ENCODE measurements around the gene AMER3. TPM values are rescaled to one million over a fixed set of nuclear protein-coding genes. Genes with fewer than 3 reads are reported as not detected.

Gene AMER3
- polyA plus RNA-seq, 2 donors, result not detected

DNA sequence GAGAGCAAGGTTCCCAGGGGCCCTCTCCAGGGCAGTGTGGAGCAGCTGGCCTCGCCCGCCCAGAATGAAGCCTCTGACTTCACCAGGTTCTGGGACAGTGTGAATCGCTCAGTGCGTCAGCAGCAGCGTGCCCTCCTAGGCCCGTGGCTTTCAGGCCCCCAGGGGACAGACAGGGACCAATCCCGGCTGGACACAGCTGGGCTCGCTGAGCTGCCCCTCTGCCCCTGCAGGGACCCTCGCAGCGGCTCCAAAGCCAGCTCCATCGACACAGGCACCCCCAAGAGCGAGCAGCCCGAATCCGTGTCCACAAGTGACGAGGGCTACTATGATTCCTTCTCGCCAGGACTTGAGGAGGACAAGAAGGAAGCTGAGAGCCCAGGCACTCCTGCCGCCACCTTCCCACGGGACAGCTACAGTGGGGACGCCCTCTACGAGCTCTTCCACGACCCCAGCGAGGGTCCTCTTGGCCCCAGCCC, 7.6 kb downstream of the AMER3 start:
- no peaks in the 10 kb centered on the region for H3K36me3 ChIP-seq (ENCODE audit: control insufficient read depth in 2 of 2, insufficient read depth in 2 of 2, low read length in 1 of 2)
- WGBS, 2 donors, result 82 to 88% methylated on average over 22 of the region's 22 CpGs
- H3K27ac ChIP-seq (ENCODE audit: low read depth in 2 of 2, low read length in 1 of 2), result no peak overlapping the region
- H3K4me3 ChIP-seq (ENCODE audit: low read depth in 1 of 2, low read length in 2 of 2), result no peak overlapping the region
- H3K9me3 ChIP-seq (ENCODE audit: control insufficient read depth in 2 of 2, insufficient read depth in 1 of 2, low read depth in 1 of 2, low read length in 1 of 2), result no peaks in the 10 kb centered on the region
- no peaks in the 10 kb centered on the region for H3K27me3 ChIP-seq (ENCODE audit: control insufficient read depth in 1 of 2, insufficient read depth in 2 of 2, low read length in 2 of 2)
- H3K4me1 ChIP-seq (ENCODE audit: control insufficient read depth in 2 of 2, insufficient read depth in 2 of 2, low read length in 1 of 2), result no peaks in the 10 kb centered on the region

DNA sequence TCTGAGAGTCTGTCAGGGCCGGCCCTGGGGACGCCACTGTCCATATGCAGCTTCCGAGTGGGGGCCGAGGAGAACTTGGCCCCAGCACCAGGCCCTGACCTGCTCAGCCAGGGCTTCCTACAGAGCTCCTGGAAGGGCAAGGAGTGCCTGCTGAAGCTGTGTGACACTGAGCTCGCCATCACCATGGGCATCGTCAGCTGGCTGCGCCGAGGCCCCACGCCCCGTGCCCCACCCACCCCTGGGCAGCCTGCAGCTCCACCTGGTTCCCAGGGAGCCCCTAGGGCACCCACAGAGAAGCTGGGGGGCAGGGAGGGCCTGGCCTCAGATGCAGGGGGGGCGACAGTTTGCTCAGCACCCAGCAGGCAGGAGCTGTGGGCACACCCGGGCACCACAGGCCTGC, 8.1 kb downstream of the AMER3 start:
- H3K4me3 ChIP-seq (ENCODE audit: low read depth in 1 of 2, low read length in 2 of 2), result no peak overlapping the region
- H3K27me3 ChIP-seq (ENCODE audit: control insufficient read depth in 1 of 2, insufficient read depth in 2 of 2, low read length in 2 of 2), result no peaks in the 10 kb centered on the region
- 82 to 91% methylated on average over 12 of the region's 12 CpGs for WGBS, 2 donors
- H3K4me1 ChIP-seq (ENCODE audit: control insufficient read depth in 2 of 2, insufficient read depth in 2 of 2, low read length in 1 of 2), result no peaks in the 10 kb centered on the region
- H3K9me3 ChIP-seq (ENCODE audit: control insufficient read depth in 2 of 2, insufficient read depth in 1 of 2, low read depth in 1 of 2, low read length in 1 of 2), result no peaks in the 10 kb centered on the region
- no peaks in the 10 kb centered on the region for H3K36me3 ChIP-seq (ENCODE audit: control insufficient read depth in 2 of 2, insufficient read depth in 2 of 2, low read length in 1 of 2)
- no peak overlapping the region for H3K27ac ChIP-seq (ENCODE audit: low read depth in 2 of 2, low read length in 1 of 2)

DNA sequence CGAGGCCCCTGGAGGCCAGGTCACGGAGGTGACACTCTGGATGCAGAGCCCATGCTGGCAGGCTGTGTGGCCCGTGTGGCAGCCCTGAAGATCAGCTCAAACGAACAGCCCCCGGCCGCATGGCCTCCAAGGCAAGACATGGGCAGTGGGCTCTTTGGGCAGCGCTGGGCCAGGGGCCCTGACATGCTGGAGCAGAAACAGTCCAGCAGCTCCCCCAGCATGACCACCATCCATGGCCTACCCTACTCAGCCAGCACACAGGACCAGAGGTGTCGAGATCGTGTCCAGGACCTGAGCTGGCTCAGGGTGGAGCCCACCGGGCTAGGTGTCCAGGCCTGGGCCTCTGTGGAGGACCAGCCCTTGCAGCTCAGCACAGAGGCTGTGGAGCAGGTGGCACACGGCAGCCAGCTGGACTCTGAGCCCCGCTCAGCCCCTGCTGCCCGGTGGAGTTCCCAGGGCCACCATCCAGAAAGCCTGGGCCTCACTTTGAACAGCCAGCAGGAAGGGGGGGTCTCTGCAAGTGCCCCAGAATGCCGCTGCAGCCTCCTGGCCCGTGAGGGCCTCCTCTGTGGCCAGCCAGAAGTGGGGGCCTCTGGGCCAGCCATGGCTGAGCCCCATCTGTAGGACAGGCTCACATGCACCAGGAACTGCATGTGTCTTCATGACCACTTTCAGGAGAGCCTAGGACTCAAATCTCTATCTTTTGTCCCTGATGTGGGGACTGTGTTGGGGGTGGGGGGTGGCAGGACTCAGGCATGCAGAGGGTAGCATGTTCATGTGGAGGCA, 8.9 kb downstream of the AMER3 start:
- Histone ChIP-seq H3K36me3 (ENCODE audit: control insufficient read depth in 2 of 2, insufficient read depth in 2 of 2, low read length in 1 of 2) (no peaks in the 10 kb centered on the region), H3K4me1 (ENCODE audit: control insufficient read depth in 2 of 2, insufficient read depth in 2 of 2, low read length in 1 of 2) (no peaks in the 10 kb centered on the region), H3K4me3 (ENCODE audit: low read depth in 1 of 2, low read length in 2 of 2) (no peak overlapping the region), H3K27ac (ENCODE audit: low read depth in 2 of 2, low read length in 1 of 2) (no peak overlapping the region), H3K27me3 (ENCODE audit: control insufficient read depth in 1 of 2, insufficient read depth in 2 of 2, low read length in 2 of 2) (no peaks in the 10 kb centered on the region), H3K9me3 (ENCODE audit: control insufficient read depth in 2 of 2, insufficient read depth in 1 of 2, low read depth in 1 of 2, low read length in 1 of 2) (no peaks in the 10 kb centered on the region)
- WGBS, 2 donors, result 82 to 83% methylated on average over 15 of the region's 15 CpGs

DNA sequence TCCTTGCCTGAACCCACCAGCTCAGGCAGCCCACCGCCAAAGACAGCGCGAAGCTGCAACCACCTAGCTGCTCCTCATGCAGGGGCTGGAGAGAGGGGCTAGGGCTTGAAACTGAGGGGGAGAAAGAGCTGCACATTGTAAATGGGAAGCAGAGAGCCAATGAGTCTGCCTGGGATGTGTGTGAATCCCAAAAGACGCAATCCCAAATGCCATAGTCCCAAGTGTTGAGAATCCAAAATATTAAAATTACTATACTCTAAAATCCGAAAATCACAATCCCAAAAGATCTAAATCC, 9.4 kb downstream of the AMER3 start:
- Histone ChIP-seq H3K27ac (ENCODE audit: low read depth in 2 of 2, low read length in 1 of 2) (no peak overlapping the region), H3K36me3 (ENCODE audit: control insufficient read depth in 2 of 2, insufficient read depth in 2 of 2, low read length in 1 of 2) (no peaks in the 10 kb centered on the region), H3K27me3 (ENCODE audit: control insufficient read depth in 1 of 2, insufficient read depth in 2 of 2, low read length in 2 of 2) (no peaks in the 10 kb centered on the region), H3K4me3 (ENCODE audit: low read depth in 1 of 2, low read length in 2 of 2) (no peak overlapping the region), H3K4me1 (ENCODE audit: control insufficient read depth in 2 of 2, insufficient read depth in 2 of 2, low read length in 1 of 2) (no peaks in the 10 kb centered on the region), H3K9me3 (ENCODE audit: control insufficient read depth in 2 of 2, insufficient read depth in 1 of 2, low read depth in 1 of 2, low read length in 1 of 2) (no peaks in the 10 kb centered on the region)
- 89 to 90% methylated on average over 5 of the region's 5 CpGs for WGBS, 2 donors

DNA sequence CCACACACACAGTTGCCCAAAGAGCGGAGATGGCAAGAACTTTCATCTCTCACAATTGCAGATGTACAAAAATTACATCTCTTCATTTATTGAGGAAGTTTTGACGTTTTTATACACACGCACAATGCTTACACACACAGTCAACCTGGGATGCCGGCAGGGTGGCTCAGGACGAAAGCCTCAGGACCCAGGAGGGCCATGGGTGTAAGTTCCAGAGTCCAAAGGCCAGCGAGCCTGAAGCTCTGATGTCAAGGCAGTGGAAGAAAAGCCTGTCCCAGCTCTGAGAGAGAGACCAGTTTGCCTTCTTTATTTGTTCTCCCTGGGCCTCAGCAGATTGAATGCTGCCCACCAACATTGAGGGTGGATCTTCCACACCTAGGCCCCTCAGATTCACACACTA, 10.1 kb downstream of the AMER3 start:
- Histone ChIP-seq H3K36me3 (ENCODE audit: control insufficient read depth in 2 of 2, insufficient read depth in 2 of 2, low read length in 1 of 2) (no peaks in the 10 kb centered on the region), H3K4me3 (ENCODE audit: low read depth in 1 of 2, low read length in 2 of 2) (no peak overlapping the region), H3K27ac (ENCODE audit: low read depth in 2 of 2, low read length in 1 of 2) (no peak overlapping the region), H3K27me3 (ENCODE audit: control insufficient read depth in 1 of 2, insufficient read depth in 2 of 2, low read length in 2 of 2) (no peaks in the 10 kb centered on the region), H3K4me1 (ENCODE audit: control insufficient read depth in 2 of 2, insufficient read depth in 2 of 2, low read length in 1 of 2) (no peaks in the 10 kb centered on the region), H3K9me3 (ENCODE audit: control insufficient read depth in 2 of 2, insufficient read depth in 1 of 2, low read depth in 1 of 2, low read length in 1 of 2) (no peaks in the 10 kb centered on the region)
- 75 to 82% methylated on average over 6 of the region's 6 CpGs for WGBS, 2 donors

DNA sequence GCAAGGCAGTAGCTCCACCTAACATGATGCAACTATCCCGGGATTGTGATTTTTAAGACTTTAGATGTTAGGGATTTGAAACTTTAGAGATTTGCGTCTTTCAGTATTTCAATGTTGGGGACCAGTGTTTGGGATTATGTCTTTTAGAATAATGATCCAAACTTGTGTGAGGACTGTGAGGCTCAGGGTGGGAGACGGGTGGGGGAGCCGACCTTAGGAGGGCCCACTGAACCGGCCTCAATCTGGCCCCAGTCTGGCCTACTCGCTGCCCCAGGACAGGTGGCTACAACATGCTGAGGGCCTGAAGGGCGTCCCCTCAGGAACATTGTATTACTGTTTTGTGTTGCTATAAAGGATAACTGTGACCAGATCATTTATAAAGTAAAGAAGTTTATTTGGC, 10.7 kb downstream of the AMER3 start:
- no peak overlapping the region for H3K27ac ChIP-seq (ENCODE audit: low read depth in 2 of 2, low read length in 1 of 2)
- WGBS, 2 donors, result 85 to 89% methylated on average over 7 of the region's 7 CpGs
- H3K4me3 ChIP-seq (ENCODE audit: low read depth in 1 of 2, low read length in 2 of 2), result no peak overlapping the region
- H3K36me3 ChIP-seq (ENCODE audit: control insufficient read depth in 2 of 2, insufficient read depth in 2 of 2, low read length in 1 of 2), result no peaks in the 10 kb centered on the region
- no peaks in the 10 kb centered on the region for H3K9me3 ChIP-seq (ENCODE audit: control insufficient read depth in 2 of 2, insufficient read depth in 1 of 2, low read depth in 1 of 2, low read length in 1 of 2)
- no peaks in the 10 kb centered on the region for H3K4me1 ChIP-seq (ENCODE audit: control insufficient read depth in 2 of 2, insufficient read depth in 2 of 2, low read length in 1 of 2)
- no peaks in the 10 kb centered on the region for H3K27me3 ChIP-seq (ENCODE audit: control insufficient read depth in 1 of 2, insufficient read depth in 2 of 2, low read length in 2 of 2)

DNA sequence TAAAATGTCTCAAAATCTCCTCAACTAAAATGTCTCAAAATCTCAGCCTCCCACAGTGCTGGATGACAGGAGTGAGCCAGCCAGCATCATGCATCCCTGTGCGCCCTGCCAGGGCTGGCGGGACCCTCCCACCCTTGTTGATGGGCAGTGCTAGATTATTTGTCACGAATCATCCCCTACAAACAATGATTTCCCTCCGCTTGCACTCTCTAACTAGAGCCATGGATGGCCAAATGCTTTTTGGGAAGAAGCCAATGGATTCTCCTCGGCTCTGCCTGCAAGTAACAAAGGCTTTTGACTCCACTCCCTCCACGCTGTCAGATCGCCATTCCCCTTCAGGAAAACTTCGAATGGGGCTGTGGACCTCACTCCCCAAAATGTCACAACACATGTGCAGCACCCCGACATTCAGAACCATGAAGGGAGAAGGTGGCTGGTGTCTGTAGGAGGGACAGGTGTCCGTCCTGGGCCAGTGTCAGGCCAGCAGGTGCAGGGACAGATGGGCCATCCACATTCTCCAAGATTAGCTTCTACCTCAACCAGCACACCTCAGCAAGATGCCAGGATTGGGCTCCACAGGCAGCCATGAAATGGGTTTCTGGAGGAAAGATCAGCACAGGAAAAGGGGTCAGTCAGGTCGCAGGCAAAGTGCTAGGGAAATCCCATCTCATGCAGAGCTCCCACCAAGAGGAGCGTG, 11.5 kb downstream of the AMER3 start:
- 76 to 77% methylated on average over 12 of the region's 12 CpGs for WGBS, 2 donors
- Histone ChIP-seq H3K4me3 (ENCODE audit: low read depth in 1 of 2, low read length in 2 of 2) (no peak overlapping the region), H3K27me3 (ENCODE audit: control insufficient read depth in 1 of 2, insufficient read depth in 2 of 2, low read length in 2 of 2) (no peaks in the 10 kb centered on the region), H3K36me3 (ENCODE audit: control insufficient read depth in 2 of 2, insufficient read depth in 2 of 2, low read length in 1 of 2) (no peaks in the 10 kb centered on the region), H3K9me3 (ENCODE audit: control insufficient read depth in 2 of 2, insufficient read depth in 1 of 2, low read depth in 1 of 2, low read length in 1 of 2) (no peaks in the 10 kb centered on the region), H3K27ac (ENCODE audit: low read depth in 2 of 2, low read length in 1 of 2) (no peak overlapping the region), H3K4me1 (ENCODE audit: control insufficient read depth in 2 of 2, insufficient read depth in 2 of 2, low read length in 1 of 2) (no peaks in the 10 kb centered on the region)

DNA sequence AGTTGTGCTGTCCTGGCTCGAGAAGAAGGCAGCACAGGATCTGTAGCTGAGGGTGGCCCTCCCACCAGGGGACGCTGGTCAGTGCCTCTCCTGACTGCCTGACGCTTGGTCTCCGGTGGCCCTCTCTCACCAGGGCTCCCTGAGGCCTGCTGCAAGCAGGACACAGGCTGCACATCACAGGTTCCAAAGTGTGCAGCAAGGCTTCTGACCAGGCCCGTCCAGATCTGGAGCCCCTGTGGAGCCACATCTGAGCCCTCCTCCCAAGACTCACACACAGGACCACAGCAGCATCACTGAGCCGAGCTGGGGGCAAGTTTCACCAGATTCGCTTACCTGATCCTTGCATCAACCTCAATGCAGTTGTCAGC, 12.1 kb downstream of the AMER3 start:
- H3K27me3 ChIP-seq (ENCODE audit: control insufficient read depth in 1 of 2, insufficient read depth in 2 of 2, low read length in 2 of 2), result no peaks in the 10 kb centered on the region

DNA sequence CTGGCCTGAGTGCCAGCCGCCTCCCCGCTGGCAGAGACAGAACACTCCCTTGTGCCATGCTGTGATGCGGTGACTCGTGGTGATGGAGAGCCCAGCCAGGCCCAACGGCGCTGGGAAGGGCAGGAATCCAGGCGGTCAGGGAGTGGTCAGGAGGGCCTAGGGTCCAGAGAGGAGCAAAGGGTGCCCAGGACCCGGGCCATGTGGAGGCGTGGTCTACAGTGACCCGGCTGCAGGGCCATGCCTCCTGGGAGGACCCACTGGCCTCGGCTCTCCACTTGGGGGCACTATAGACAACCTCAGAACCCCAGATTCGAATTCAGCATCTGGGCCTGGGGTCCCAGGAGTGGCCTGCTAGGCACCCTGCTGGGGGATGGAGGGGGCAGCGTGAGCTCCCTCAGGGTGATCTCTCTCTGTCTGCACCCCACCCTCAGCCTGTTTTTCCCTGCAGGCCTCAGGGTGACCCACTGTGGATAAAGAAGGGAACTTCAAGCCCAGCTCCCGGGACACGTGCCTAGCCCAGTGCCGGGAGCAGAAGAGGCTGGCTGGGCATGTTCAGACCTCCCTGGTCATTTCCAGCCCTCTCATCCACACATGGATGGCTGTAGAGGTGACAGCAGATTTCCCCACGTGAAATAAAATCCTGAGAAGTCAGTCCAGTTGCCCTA, 13.0 kb downstream of the AMER3 start:
- no peaks in the 10 kb centered on the region for H3K36me3 ChIP-seq (ENCODE audit: control insufficient read depth in 2 of 2, insufficient read depth in 2 of 2, low read length in 1 of 2)
- 78 to 82% methylated on average over 17 of the region's 17 CpGs for WGBS, 2 donors
- peaks cover 0 to 3% of the 10 kb centered on the region in 2 donors for H3K9me3 ChIP-seq (ENCODE audit: control insufficient read depth in 2 of 2, insufficient read depth in 1 of 2, low read depth in 1 of 2, low read length in 1 of 2)
- H3K4me1 ChIP-seq (ENCODE audit: control insufficient read depth in 2 of 2, insufficient read depth in 2 of 2, low read length in 1 of 2), result no peaks in the 10 kb centered on the region
- H3K4me3 ChIP-seq (ENCODE audit: low read depth in 1 of 2, low read length in 2 of 2), result no peak overlapping the region
- H3K27ac ChIP-seq (ENCODE audit: low read depth in 2 of 2, low read length in 1 of 2), result no peak overlapping the region
- no peaks in the 10 kb centered on the region for H3K27me3 ChIP-seq (ENCODE audit: control insufficient read depth in 1 of 2, insufficient read depth in 2 of 2, low read length in 2 of 2)

More for the DNA sequence above, 12.1 kb downstream of the AMER3 start:
- no peaks in the 10 kb centered on the region for H3K36me3 ChIP-seq (ENCODE audit: control insufficient read depth in 2 of 2, insufficient read depth in 2 of 2, low read length in 1 of 2)
- H3K4me1 ChIP-seq (ENCODE audit: control insufficient read depth in 2 of 2, insufficient read depth in 2 of 2, low read length in 1 of 2), result no peaks in the 10 kb centered on the region
- H3K9me3 ChIP-seq (ENCODE audit: control insufficient read depth in 2 of 2, insufficient read depth in 1 of 2, low read depth in 1 of 2, low read length in 1 of 2), result peaks cover 0 to 3% of the 10 kb centered on the region in 2 donors
- 69 to 75% methylated on average over 7 of the region's 7 CpGs for whole genome bisulfite sequencing, 2 donors
- H3K27ac ChIP-seq (ENCODE audit: low read depth in 2 of 2, low read length in 1 of 2), result no peak overlapping the region
- no peak overlapping the region for H3K4me3 ChIP-seq (ENCODE audit: low read depth in 1 of 2, low read length in 2 of 2)

All from esophagus (tissue), 2 donors.